CD4-positive, alpha-beta T cell (primary cell): ENCODE results near the gene HECTD4. TPM values are rescaled to one million over a fixed set of nuclear protein-coding genes. Genes with fewer than 3 reads are reported as not detected.

Experiments used
- ATAC-seq: fragments of 200-7000 bp; cut with Tn5 transposase; one replicate; pipeline ENCODE4 v1.10.0; 2022; ENCODE audit warnings: mild to moderate bottlenecking; ENCODE audit not compliant: poor library complexity
- CTCF ChIA-PET: fragments of 350-600 bp; sonication (Branson Sonifier 250); formaldehyde crosslinking; loops from one replicate; lab custom pipeline; 2021; ENCODE audit warnings: antibody characterized with exemption, inconsistent platforms; lab: Charles Lee
- POLR2A ChIA-PET: fragments of 350-600 bp; sonication (Branson Sonifier 250); formaldehyde crosslinking; loops from one replicate; lab custom pipeline; 2021; ENCODE audit warnings: antibody characterized with exemption, inconsistent platforms; lab: Charles Lee
- DNase-seq, 14 experiments: peaks; one replicate each; pipeline ENCODE4 v3.0.0-alpha.2; 2013 to 2020; ENCODE audit warnings: mixed read lengths in 2 of 14
- H3K27ac ChIP-seq, 2 donors: one replicate each; pipeline versions ENCODE4 v1.5.1 to v1.7.0; 2013; ENCODE audit warnings: low read length in 2 of 2, low read depth in 1 of 2, mild to moderate bottlenecking in 1 of 2
- H3K27me3 ChIP-seq, 2 experiments: 1 replicate in 1 of 2; 2 replicates in 1 of 2; pipeline versions ENCODE4 v1.6.1 to v1.7.0; 2013; ENCODE audit warnings: low read length in 2 of 2, control low read depth in 1 of 2, mild to moderate bottlenecking in 1 of 2, moderate library complexity in 1 of 2; ENCODE audit not compliant: insufficient read depth in 2 of 2, control insufficient read depth in 1 of 2
- H3K36me3 ChIP-seq: one replicate; pipeline ENCODE4 v1.6.1; 2013; ENCODE audit warnings: low read length, control low read depth; ENCODE audit not compliant: insufficient read depth
- H3K4me1 ChIP-seq: one replicate; pipeline ENCODE4 v1.6.1; 2013; ENCODE audit warnings: low read length, control low read depth; ENCODE audit not compliant: insufficient read depth
- H3K4me3 ChIP-seq: one replicate; pipeline ENCODE4 v1.5.1; 2013; ENCODE audit warnings: mild to moderate bottlenecking, low read length, moderate library complexity
- H3K9me3 ChIP-seq, 2 experiments: 1 replicate in 1 of 2; 2 replicates in 1 of 2; pipeline versions ENCODE4 v1.6.1 to v1.7.0; 2013; ENCODE audit warnings: low read length in 2 of 2, mild to moderate bottlenecking in 2 of 2, control low read depth in 1 of 2, moderate library complexity in 1 of 2; ENCODE audit not compliant: control insufficient read depth in 1 of 2, insufficient read depth in 1 of 2
- H3K27ac Mint-ChIP-seq: one replicate; pipeline ENCODE4 v1.8.0; 2020; ENCODE audit warnings: mixed read lengths
- H3K27me3 Mint-ChIP-seq: one replicate; pipeline ENCODE4 v1.8.0; 2021; ENCODE audit warnings: mixed read lengths
- H3K36me3 Mint-ChIP-seq: one replicate; pipeline ENCODE4 v1.8.0; 2021; ENCODE audit warnings: low read depth, mixed read lengths
- H3K4me1 Mint-ChIP-seq: one replicate; pipeline ENCODE4 v1.8.0; 2021; ENCODE audit warnings: low read depth, mixed read lengths
- H3K4me3 Mint-ChIP-seq: one replicate; pipeline ENCODE4 v1.8.0; 2020; ENCODE audit warnings: mild to moderate bottlenecking, mixed read lengths
- H3K9me3 Mint-ChIP-seq: one replicate; pipeline ENCODE4 v1.8.0; 2020; ENCODE audit warnings: mixed read lengths
- CTCF ChIP-seq: fragments of 200-600 bp; IDR thresholded peaks from one replicate; pipeline ENCODE4 v1.8.0; 2022; ENCODE audit warnings: antibody characterized with exemption, mild to moderate bottlenecking
- intact Hi-C, 2 experiments: fragments of 100-400 bp; cut with DNase I in 1 of 2; cut with micrococcal nuclease in 1 of 2; formaldehyde crosslinking; loops; one replicate each; pipeline versions ENCODE4 v1.15.1 to v1.9.0; 2023 to 2025; cut with DNase I, micrococcal nuclease
- total RNA-seq, 174 experiments: library from RNA in 2 of 174; stranded (reverse) in 2 of 174; gene quantifications; one replicate each; pipeline ENCODE4 v1.2.3 and lab custom pipeline; 2021 to 2026

HECTD4 gene
- total RNA-seq, 2 experiments from 2014 or later, result 40.2 to 43.3 TPM

DNA sequence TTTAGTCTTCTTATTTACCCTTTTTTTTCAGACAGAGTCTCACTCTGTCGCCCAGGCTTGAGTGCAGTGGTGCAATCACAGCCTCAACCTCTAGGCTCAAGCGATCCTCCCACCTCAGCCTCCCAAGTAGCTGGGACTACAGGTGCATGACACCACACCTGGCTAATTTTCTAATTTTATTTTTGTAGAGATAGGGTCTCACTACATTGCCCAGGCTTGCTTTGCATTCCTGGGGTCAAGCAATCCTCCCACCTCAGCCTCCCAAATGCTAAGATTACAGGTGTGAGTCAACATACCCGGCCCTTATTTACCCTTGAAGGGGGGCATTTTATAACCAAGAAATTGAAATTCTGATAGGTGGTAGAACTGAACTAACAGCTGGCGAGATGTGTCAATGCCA, 21.0 kb downstream of the HECTD4 start:
- Histone ChIP-seq H3K36me3 (no peaks in the 10 kb centered on the region), H3K27me3 (no peaks in the 10 kb centered on the region), H3K27ac (no peak overlapping the region), H3K9me3 (no peaks in the 10 kb centered on the region), H3K4me3 (no peak overlapping the region), H3K4me1 (no peaks in the 10 kb centered on the region)
- H3K4me3 Mint-ChIP-seq, result no peak overlapping the region
- peaks cover 6% of the 10 kb centered on the region for H3K4me1 Mint-ChIP-seq
- no peaks in the 10 kb centered on the region for H3K27me3 Mint-ChIP-seq
- intact Hi-C loops, result no loop called here
- H3K9me3 Mint-ChIP-seq, result no peaks in the 10 kb centered on the region
- peaks cover 3% of the 10 kb centered on the region for H3K36me3 Mint-ChIP-seq
- ChIA-PET CTCF (no interaction called here), POLR2A (no interaction called here)
- ATAC-seq (no peak), DNase-seq (no peak)
- no peak for TF ChIP-seq CTCF
- no peak overlapping the region for H3K27ac Mint-ChIP-seq

DNA sequence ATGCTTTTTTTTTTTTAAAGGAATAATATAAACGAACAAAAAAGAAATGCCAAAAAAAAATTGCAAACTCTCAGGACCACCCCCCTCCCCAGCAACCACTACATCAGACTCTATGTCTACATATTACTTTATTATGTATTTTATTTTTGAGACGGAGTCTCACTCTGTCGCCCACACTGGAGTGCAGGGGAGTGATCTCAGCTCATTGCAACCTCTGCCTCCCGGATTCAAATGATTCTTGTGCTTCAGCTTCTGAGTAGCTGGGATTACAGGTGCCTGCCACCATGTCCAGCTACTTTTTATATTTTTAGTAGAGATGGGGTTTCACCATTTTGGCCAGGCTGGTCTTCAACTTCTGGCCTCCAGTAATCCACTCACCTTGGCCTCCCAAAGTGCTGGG, 22.9 kb downstream of the HECTD4 start:
- no peak for TF ChIP-seq CTCF
- intact Hi-C loops, result no loop called here
- ChIA-PET CTCF (interaction anchor here (0.7 kb wide), 1 partner anchor 124 kb away, joined by 3 read pairs; no protein-coding TSS in a partner anchor), POLR2A (interaction anchor here (1.1 kb wide), 1 partner anchor 80 kb away, joined by 3 read pairs; no protein-coding TSS in a partner anchor)
- H3K27ac ChIP-seq, result no peak overlapping the region
- H3K36me3 Mint-ChIP-seq, result peaks cover 3% of the 10 kb centered on the region
- H3K9me3 ChIP-seq, result no peaks in the 10 kb centered on the region
- DNase-seq (no peak), ATAC-seq (no peak)
- no peak overlapping the region for H3K4me3 ChIP-seq
- H3K27me3 Mint-ChIP-seq, result no peaks in the 10 kb centered on the region
- H3K4me1 ChIP-seq, result no peaks in the 10 kb centered on the region
- H3K36me3 ChIP-seq, result no peaks in the 10 kb centered on the region
- no peaks in the 10 kb centered on the region for H3K9me3 Mint-ChIP-seq
- H3K4me3 Mint-ChIP-seq, result no peak overlapping the region
- H3K27ac Mint-ChIP-seq, result no peak overlapping the region
- no peaks in the 10 kb centered on the region for H3K27me3 ChIP-seq
- H3K4me1 Mint-ChIP-seq, result peaks cover 12% of the 10 kb centered on the region

- Mint-ChIP-seq H3K27ac (no peak overlapping the region), H3K4me3 (no peak overlapping the region), H3K36me3 (peaks cover 3% of the 10 kb centered on the region), H3K4me1 (peaks cover 27% of the 10 kb centered on the region), H3K27me3 (no peaks in the 10 kb centered on the region), H3K9me3 (no peaks in the 10 kb centered on the region)
- H3K9me3 ChIP-seq, result no peaks in the 10 kb centered on the region
- no peaks in the 10 kb centered on the region for H3K27me3 ChIP-seq
- intact Hi-C loops, result no loop called here
- H3K4me3 ChIP-seq, result no peak overlapping the region
- DNase-seq (no peak), ATAC-seq (no peak)
- H3K36me3 ChIP-seq, result no peaks in the 10 kb centered on the region
- no peaks in the 10 kb centered on the region for H3K4me1 ChIP-seq
- ChIA-PET CTCF (interaction anchor here (1.2 kb wide), 1 partner anchor 21 kb away, joined by 3 read pairs; no protein-coding TSS in a partner anchor), POLR2A (no interaction called here)
- no peak overlapping the region for H3K27ac ChIP-seq
- TF ChIP-seq CTCF, result no peak
These were observed 25.0 kb downstream of the HECTD4 start for GRCh38 chr12:112357214-112357613.
